ENCODE measurements around the gene FIBIN. TPM values are rescaled to one million over a fixed set of nuclear protein-coding genes. Genes with fewer than 3 reads are reported as not detected.

FIBIN gene
- polyA plus RNA-seq, 1 donor from 2014 or later, result not detected

DNA sequence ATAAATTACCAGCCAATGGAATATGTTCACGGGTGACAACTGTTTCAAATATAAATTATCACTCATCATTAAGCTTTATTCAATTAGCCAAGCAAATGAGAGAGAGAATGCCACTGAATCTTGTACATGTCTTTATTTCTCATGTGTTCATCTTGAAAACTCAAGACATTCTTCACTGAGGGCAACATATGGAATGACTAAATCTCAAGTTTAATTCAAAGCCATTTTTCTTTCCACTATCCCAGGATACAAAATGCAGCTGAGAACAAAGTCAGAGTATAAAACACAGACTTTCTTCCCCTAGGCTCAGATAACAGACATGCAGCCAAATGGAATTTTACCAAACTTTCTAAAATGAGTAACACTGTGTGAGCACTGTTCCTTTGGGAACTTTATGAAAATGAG lies 34.7 kb downstream of the FIBIN start:
- H3K4me3 ChIP-seq (ENCODE audit: low read length), result no peak overlapping the region
- TF ChIP-seq SMC3 (conservative IDR thresholded peaks at IDR 0.05; ENCODE audit: poor library complexity) (no peak), TAF1 (IDR thresholded peaks at IDR 0.05; ENCODE audit: low read depth) (no peak)
- TF ChIP-seq, protein P1, sequence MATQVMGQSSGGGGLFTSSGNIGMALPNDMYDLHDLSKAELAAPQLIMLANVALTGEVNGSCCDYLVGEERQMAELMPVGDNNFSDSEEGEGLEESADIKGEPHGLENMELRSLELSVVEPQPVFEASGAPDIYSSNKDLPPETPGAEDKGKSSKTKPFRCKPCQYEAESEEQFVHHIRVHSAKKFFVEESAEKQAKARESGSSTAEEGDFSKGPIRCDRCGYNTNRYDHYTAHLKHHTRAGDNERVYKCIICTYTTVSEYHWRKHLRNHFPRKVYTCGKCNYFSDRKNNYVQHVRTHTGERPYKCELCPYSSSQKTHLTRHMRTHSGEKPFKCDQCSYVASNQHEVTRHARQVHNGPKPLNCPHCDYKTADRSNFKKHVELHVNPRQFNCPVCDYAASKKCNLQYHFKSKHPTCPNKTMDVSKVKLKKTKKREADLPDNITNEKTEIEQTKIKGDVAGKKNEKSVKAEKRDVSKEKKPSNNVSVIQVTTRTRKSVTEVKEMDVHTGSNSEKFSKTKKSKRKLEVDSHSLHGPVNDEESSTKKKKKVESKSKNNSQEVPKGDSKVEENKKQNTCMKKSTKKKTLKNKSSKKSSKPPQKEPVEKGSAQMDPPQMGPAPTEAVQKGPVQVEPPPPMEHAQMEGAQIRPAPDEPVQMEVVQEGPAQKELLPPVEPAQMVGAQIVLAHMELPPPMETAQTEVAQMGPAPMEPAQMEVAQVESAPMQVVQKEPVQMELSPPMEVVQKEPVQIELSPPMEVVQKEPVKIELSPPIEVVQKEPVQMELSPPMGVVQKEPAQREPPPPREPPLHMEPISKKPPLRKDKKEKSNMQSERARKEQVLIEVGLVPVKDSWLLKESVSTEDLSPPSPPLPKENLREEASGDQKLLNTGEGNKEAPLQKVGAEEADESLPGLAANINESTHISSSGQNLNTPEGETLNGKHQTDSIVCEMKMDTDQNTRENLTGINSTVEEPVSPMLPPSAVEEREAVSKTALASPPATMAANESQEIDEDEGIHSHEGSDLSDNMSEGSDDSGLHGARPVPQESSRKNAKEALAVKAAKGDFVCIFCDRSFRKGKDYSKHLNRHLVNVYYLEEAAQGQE (IDR thresholded peaks at IDR 0.05; ENCODE audit: borderline replicate concordance), result no peak
- H3K36me3 ChIP-seq (ENCODE audit: insufficient read depth, low read length), result no peaks in the 10 kb centered on the region
- no peak overlapping the region for H3K27ac ChIP-seq (ENCODE audit: low read length)
- no peaks in the 10 kb centered on the region for H3K9me2 ChIP-seq (ENCODE audit: insufficient read depth, low read length)
- no peaks in the 10 kb centered on the region for H4K20me1 ChIP-seq (ENCODE audit: insufficient read depth)
- H3K27me3 ChIP-seq (ENCODE audit: insufficient read depth, low read depth, low read length), result no peaks in the 10 kb centered on the region
- H3K4me2 ChIP-seq (ENCODE audit: low read length), result no peak overlapping the region
- H3K9ac ChIP-seq (ENCODE audit: low read length), result no peak overlapping the region
- no peaks in the 10 kb centered on the region for H3K79me2 ChIP-seq (replicated peaks; ENCODE audit: insufficient read depth, low read length)
- H2AFZ ChIP-seq (ENCODE audit: low read depth, low read length), result no peak overlapping the region
- H3K9me3 ChIP-seq (ENCODE audit: low read length), result no peaks in the 10 kb centered on the region
- no peaks in the 10 kb centered on the region for H3F3A ChIP-seq (ENCODE audit: insufficient read depth, low read length, poor library complexity, severe bottlenecking)

DNA sequence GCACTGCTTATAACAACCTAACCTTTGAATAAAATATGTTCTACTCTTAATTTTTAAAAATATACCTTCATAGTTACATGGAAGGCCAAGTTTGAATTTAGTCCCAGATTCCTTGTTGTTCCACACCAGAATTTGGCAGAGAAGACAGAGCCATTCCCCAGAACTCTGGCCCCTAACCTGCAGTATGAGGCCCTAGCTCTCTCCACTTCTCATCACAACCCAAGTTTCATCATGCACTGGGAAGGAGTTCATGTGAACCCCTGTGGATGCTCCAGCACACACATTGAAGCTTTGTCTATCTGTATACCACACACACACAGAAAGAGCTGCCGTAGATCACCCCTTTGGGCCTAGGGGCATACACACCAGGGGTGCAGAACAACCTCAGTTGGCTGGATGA lies 36.1 kb downstream of the FIBIN start:
- no peaks in the 10 kb centered on the region for H3K9me3 ChIP-seq (ENCODE audit: low read length)
- H3K27me3 ChIP-seq (ENCODE audit: insufficient read depth, low read depth, low read length), result no peaks in the 10 kb centered on the region
- H3K36me3 ChIP-seq (ENCODE audit: insufficient read depth, low read length), result no peaks in the 10 kb centered on the region
- no peak overlapping the region for H3K27ac ChIP-seq (ENCODE audit: low read length)
- no peaks in the 10 kb centered on the region for H3K79me2 ChIP-seq (replicated peaks; ENCODE audit: insufficient read depth, low read length)
- H3F3A ChIP-seq (ENCODE audit: insufficient read depth, low read length, poor library complexity, severe bottlenecking), result no peaks in the 10 kb centered on the region
- no peaks in the 10 kb centered on the region for H3K9me2 ChIP-seq (ENCODE audit: insufficient read depth, low read length)
- TF ChIP-seq MXI1 (conservative IDR thresholded peaks at IDR 0.05; ENCODE audit: poor library complexity, severe bottlenecking), result no peak
- no peak for TF ChIP-seq POLR2AphosphoS5 (IDR thresholded peaks at IDR 0.05)
- no peak for TF ChIP-seq EZH2 (IDR thresholded peaks at IDR 0.05; ENCODE audit: borderline replicate concordance, insufficient read depth, low read length, poor library complexity, severe bottlenecking)
- TF ChIP-seq RAD21 (conservative IDR thresholded peaks at IDR 0.05), result no peak
- TF ChIP-seq EP300 (conservative IDR thresholded peaks at IDR 0.05; ENCODE audit: poor library complexity, severe bottlenecking), result no peak
- TF ChIP-seq, protein P1 (IDR thresholded peaks at IDR 0.05; ENCODE audit: borderline replicate concordance), result no peak
- no peak for TF ChIP-seq SMC3 (conservative IDR thresholded peaks at IDR 0.05; ENCODE audit: poor library complexity)
- TF ChIP-seq TAF1 (IDR thresholded peaks at IDR 0.05; ENCODE audit: low read depth), result no peak
- TF ChIP-seq, protein P2, sequence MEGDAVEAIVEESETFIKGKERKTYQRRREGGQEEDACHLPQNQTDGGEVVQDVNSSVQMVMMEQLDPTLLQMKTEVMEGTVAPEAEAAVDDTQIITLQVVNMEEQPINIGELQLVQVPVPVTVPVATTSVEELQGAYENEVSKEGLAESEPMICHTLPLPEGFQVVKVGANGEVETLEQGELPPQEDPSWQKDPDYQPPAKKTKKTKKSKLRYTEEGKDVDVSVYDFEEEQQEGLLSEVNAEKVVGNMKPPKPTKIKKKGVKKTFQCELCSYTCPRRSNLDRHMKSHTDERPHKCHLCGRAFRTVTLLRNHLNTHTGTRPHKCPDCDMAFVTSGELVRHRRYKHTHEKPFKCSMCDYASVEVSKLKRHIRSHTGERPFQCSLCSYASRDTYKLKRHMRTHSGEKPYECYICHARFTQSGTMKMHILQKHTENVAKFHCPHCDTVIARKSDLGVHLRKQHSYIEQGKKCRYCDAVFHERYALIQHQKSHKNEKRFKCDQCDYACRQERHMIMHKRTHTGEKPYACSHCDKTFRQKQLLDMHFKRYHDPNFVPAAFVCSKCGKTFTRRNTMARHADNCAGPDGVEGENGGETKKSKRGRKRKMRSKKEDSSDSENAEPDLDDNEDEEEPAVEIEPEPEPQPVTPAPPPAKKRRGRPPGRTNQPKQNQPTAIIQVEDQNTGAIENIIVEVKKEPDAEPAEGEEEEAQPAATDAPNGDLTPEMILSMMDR (IDR thresholded peaks at IDR 0.05; ENCODE audit: poor library complexity, severe bottlenecking), result no peak
- H4K20me1 ChIP-seq (ENCODE audit: insufficient read depth), result no peaks in the 10 kb centered on the region
- no peak overlapping the region for H2AFZ ChIP-seq (ENCODE audit: low read depth, low read length)
- H3K4me3 ChIP-seq (ENCODE audit: low read length), result no peak overlapping the region
- no peak overlapping the region for H3K9ac ChIP-seq (ENCODE audit: low read length)
- no peak overlapping the region for H3K4me2 ChIP-seq (ENCODE audit: low read length)
